H1 (cell line): Measurements from ENCODE around the gene INPP5E. TPM values are rescaled to one million over a fixed set of nuclear protein-coding genes. Genes with fewer than 3 reads are reported as not detected.

ENCODE experiments used
- CTCF ChIA-PET: fragments of 300-600 bp; sonication (Branson Sonifier 250); formaldehyde crosslinking; loops from one replicate; lab custom pipeline; 2021; ENCODE audit not compliant: partially characterized antibody; lab: Charles Lee
- POLR2A ChIA-PET: fragments of 300-600 bp; sonication (Branson Sonifier 250); formaldehyde crosslinking; loops from one replicate; lab custom pipeline; 2021; ENCODE audit warnings: inconsistent platforms; ENCODE audit not compliant: partially characterized antibody; lab: Charles Lee
- DNase-seq, 2 experiments: peaks; one replicate each; pipeline versions ENCODE4 v3.0.0 to v3.0.0-alpha.2; 2010 to 2022; ENCODE audit warnings: low spot score in 2 of 2, low read depth in 1 of 2, mixed read lengths in 1 of 2
- FAIRE-seq: peaks from 2 replicates; lab custom pipeline; 2011; peaks lifted over from hg19 to GRCh38; lab: Jason Lieb, UNC
- H2AFZ ChIP-seq: 2 replicates; pipeline ENCODE4 v1.8.1; 2012; ENCODE audit warnings: low read length, inconsistent platforms
- H2AK5ac ChIP-seq: 2 replicates; pipeline ENCODE4 v1.6.1; 2013; ENCODE audit warnings: low read depth, low read length
- H2BK120ac ChIP-seq: replicated peaks from 2 replicates; pipeline ENCODE3; 2013; ENCODE audit warnings: low read depth, low read length, inconsistent platforms
- H2BK12ac ChIP-seq: 2 replicates; pipeline ENCODE4 v1.6.1; 2013; ENCODE audit warnings: low read depth, low read length
- H2BK15ac ChIP-seq: 2 replicates; pipeline ENCODE4 v1.6.1; 2013; ENCODE audit warnings: low read length
- H2BK20ac ChIP-seq: 2 replicates; pipeline ENCODE4 v1.6.1; 2013; ENCODE audit warnings: low read length
- H2BK5ac ChIP-seq: 2 replicates; pipeline ENCODE4 v1.6.1; 2013; ENCODE audit warnings: low read depth, low read length
- H3K14ac ChIP-seq: 2 replicates; pipeline ENCODE4 v1.6.1; 2013; ENCODE audit warnings: inconsistent platforms; ENCODE audit not compliant: insufficient read length
- H3K18ac ChIP-seq: 2 replicates; pipeline ENCODE4 v1.6.1; 2013; ENCODE audit warnings: low read length; ENCODE audit errors: extremely low read depth
- H3K23ac ChIP-seq: 2 replicates; pipeline ENCODE4 v1.6.1; 2013; ENCODE audit warnings: inconsistent platforms; ENCODE audit not compliant: insufficient read length
- H3K23me2 ChIP-seq: 2 replicates; pipeline ENCODE4 v1.6.1; 2013; ENCODE audit warnings: low read depth, low read length
- H3K27ac ChIP-seq: 2 replicates; pipeline ENCODE4 v1.6.1; 2011; ENCODE audit warnings: low read depth, low read length, inconsistent platforms
- H3K27me3 ChIP-seq, 4 experiments: replicated peaks in 1 of 4; 1 replicate in 1 of 4; 2 replicates in 3 of 4; pipeline versions ENCODE4 v1.6.1 to v1.8.1; 2011 to 2013; ENCODE audit warnings: low read length in 3 of 4, mild to moderate bottlenecking in 3 of 4, inconsistent platforms in 2 of 4, mixed read lengths in 2 of 4, moderate library complexity in 1 of 4; ENCODE audit not compliant: control insufficient read depth in 3 of 4, insufficient read depth in 3 of 4; ENCODE audit errors: extremely low read depth in 1 of 4
- H3K36me3 ChIP-seq, 4 experiments: 2 replicates each; pipeline versions ENCODE4 v1.6.1 to v1.8.1; 2011 to 2013; ENCODE audit warnings: mild to moderate bottlenecking in 4 of 4, low read length in 3 of 4, moderate library complexity in 2 of 4, control low read depth in 1 of 4, inconsistent platforms in 1 of 4; ENCODE audit not compliant: insufficient read depth in 4 of 4, control insufficient read depth in 2 of 4
- H3K4ac ChIP-seq: replicated peaks from 2 replicates; pipeline ENCODE3; 2013; ENCODE audit warnings: low read length, low read depth, mixed read lengths, inconsistent platforms; ENCODE audit not compliant: insufficient read length
- H3K4me1 ChIP-seq, 4 experiments: replicated peaks in 1 of 4; 1 replicate in 1 of 4; 2 replicates in 3 of 4; pipeline versions ENCODE4 v1.6.1 to v1.8.1; 2011 to 2013; ENCODE audit warnings: low read length in 3 of 4, inconsistent platforms in 2 of 4, mixed read lengths in 1 of 4; ENCODE audit not compliant: insufficient read depth in 4 of 4, control insufficient read depth in 3 of 4
- H3K4me2 ChIP-seq, 2 experiments: 2 replicates each; pipeline versions ENCODE4 v1.6.1 to v1.8.1; 2011 to 2013; ENCODE audit warnings: low read depth in 2 of 2, low read length in 2 of 2, control low read depth in 1 of 2, inconsistent platforms in 1 of 2, mild to moderate bottlenecking in 1 of 2; ENCODE audit not compliant: insufficient read depth in 1 of 2
- H3K4me3 ChIP-seq, 4 experiments: fragments of 200-600, 300-600 bp in 1 of 4; sonication (generic), shearing (Covaris generic), sonication (Bioruptor Twin) in 1 of 4; 2 replicates each; pipeline versions ENCODE4 v1.5.1 to v1.8.1; 2011 to 2016; ENCODE audit warnings: low read length in 4 of 4, low read depth in 3 of 4, control low read depth in 2 of 4, inconsistent platforms in 2 of 4, mild to moderate bottlenecking in 2 of 4, mixed read lengths in 1 of 4, moderate library complexity in 1 of 4; ENCODE audit not compliant: insufficient read depth in 2 of 4; ENCODE audit errors: extremely low read depth in 1 of 4
- H3K56ac ChIP-seq: replicated peaks from 2 replicates; pipeline ENCODE3; 2013; ENCODE audit warnings: low read depth, mild to moderate bottlenecking, mixed read lengths, low read length, inconsistent platforms; ENCODE audit not compliant: insufficient read length
- H3K79me1 ChIP-seq: 2 replicates; pipeline ENCODE4 v1.6.1; 2013; ENCODE audit warnings: low read depth, low read length, control low read depth
- H3K79me2 ChIP-seq, 2 experiments: 2 replicates each; pipeline versions ENCODE4 v1.6.1 to v1.8.1; 2012 to 2013; ENCODE audit warnings: low read length in 2 of 2, mild to moderate bottlenecking in 2 of 2, inconsistent platforms in 1 of 2; ENCODE audit not compliant: insufficient read depth in 2 of 2, control insufficient read depth in 1 of 2
- H3K9ac ChIP-seq, 4 experiments: replicated peaks in 1 of 4; 1 replicate in 1 of 4; 2 replicates in 3 of 4; pipeline versions ENCODE4 v1.6.1 to v1.8.1; 2011 to 2013; ENCODE audit warnings: low read depth in 3 of 4, low read length in 3 of 4, control low read depth in 2 of 4, mild to moderate bottlenecking in 2 of 4, moderate library complexity in 2 of 4, inconsistent platforms in 1 of 4; ENCODE audit errors: extremely low read depth in 1 of 4
- H3K9me3 ChIP-seq, 2 experiments: 2 replicates each; pipeline versions ENCODE4 v1.6.1 to v1.8.1; 2012 to 2013; ENCODE audit warnings: mild to moderate bottlenecking in 2 of 2, moderate library complexity in 2 of 2, control low read depth in 1 of 2, inconsistent platforms in 1 of 2, low read depth in 1 of 2, low read length in 1 of 2, mixed read lengths in 1 of 2; ENCODE audit not compliant: insufficient read depth in 2 of 2
- H4K20me1 ChIP-seq, 2 experiments: replicated peaks in 1 of 2; 2 replicates each; pipeline versions ENCODE3 to v1.8.1; 2011 to 2013; ENCODE audit warnings: inconsistent platforms in 2 of 2, low read length in 2 of 2, mild to moderate bottlenecking in 1 of 2; ENCODE audit not compliant: insufficient read depth in 2 of 2, control insufficient read depth in 1 of 2
- H4K5ac ChIP-seq: 2 replicates; pipeline ENCODE4 v1.6.1; 2013; ENCODE audit warnings: low read length, low read depth, mixed read lengths, inconsistent platforms; ENCODE audit not compliant: insufficient read length
- H4K8ac ChIP-seq: 2 replicates; pipeline ENCODE4 v1.8.0; 2013; ENCODE audit warnings: mild to moderate bottlenecking, moderate library complexity, low read length, inconsistent platforms; ENCODE audit not compliant: insufficient read depth; ENCODE audit errors: extremely low read depth
- H4K91ac ChIP-seq: replicated peaks from 2 replicates; pipeline ENCODE3; 2013; ENCODE audit warnings: low read length, mixed read lengths, inconsistent platforms; ENCODE audit not compliant: insufficient read length
- SIN3A ChIP-seq, 2 experiments: IDR thresholded peaks in 1 of 2; conservative IDR thresholded peaks in 1 of 2; 2 replicates each; pipeline ENCODE4 v1.6.1; 2011 to 2012; ENCODE audit warnings: low read length in 2 of 2, improper control_type of control experiment in 1 of 2, low read depth in 1 of 2, mild to moderate bottlenecking in 1 of 2
- WGBS, 2 experiments: shearing (Covaris generic) in 1 of 2; methylation state at CpG; one replicate each; pipeline versions ENCODE4 v1.1.6 to v1.1.7; 2013 to 2015; ENCODE audit warnings: low lambda C conversion rate in 2 of 2, mixed read lengths in 2 of 2, inconsistent platforms in 1 of 2, low coverage in 1 of 2, missing lambda C conversion rate in 1 of 2; ENCODE audit not compliant: insufficient replicate concordance in 2 of 2, insufficient coverage in 1 of 2, insufficient read length in 1 of 2; ENCODE audit errors: extremely low coverage in 1 of 2, missing lambda C conversion rate in 1 of 2; 5-methylcytosine and 5-hydroxymethylcytosine counted together
- polyA plus RNA-seq, 7 experiments: library from polyadenylated mRNA; depleted of rRNA in 3 of 7; stranded (reverse) in 5 of 7; unstranded in 2 of 7; fragments of >200 nt in 5 of 7; fragments of 200-250 nt in 2 of 7; gene quantifications; 1 replicate in 5 of 7; 2 replicates in 1 of 7; 4 replicates in 1 of 7; pipeline versions ENCODE4 v1.2.1 to v1.2.3, GENCODE V29; 2011 to 2013; ENCODE audit warnings: missing spikeins in 2 of 7, mixed read lengths in 2 of 7
- total RNA-seq: library from RNA; stranded (reverse); fragmentation: NEBNext Ultra II Directional; extraction: Animal tissue kit (Norgen Biotek cat#: 25700); gene quantifications from 2 replicates; pipeline ENCODE4 v1.2.1, GENCODE V29; 2021

INPP5E gene
- total and polyA plus RNA-seq, 2 of the 8 experiments (the other 6 are each of a cell fraction or from before 2014, with no cell fraction given) = 8.7 to 11.3 TPM

- Histone ChIP-seq H3K18ac (no peak overlapping the region), H3K14ac (no peak overlapping the region), H3K56ac (no peak overlapping the region), H3K79me1 (no peaks in the 10 kb centered on the region; the same call in 1 of the 2 replicates), H2BK120ac (no peak overlapping the region), H3K9ac (no peak overlapping the region), H4K8ac (peak overlapping the region; percentile 68; the same call in 1 of the 2 replicates), H2BK12ac (no peak overlapping the region), H2BK5ac (no peak overlapping the region), H2BK15ac (no peak overlapping the region), H3K23me2 (no peaks in the 10 kb centered on the region), H3K4me2 (no peak overlapping the region), H3K79me2 (no peaks in the 10 kb centered on the region), H3K9me3 (no peaks in the 10 kb centered on the region), H3K4ac (no peak overlapping the region), H3K27ac (no peak overlapping the region), H4K5ac (no peak overlapping the region), H2AFZ (no peak overlapping the region), H3K27me3 (no peaks in the 10 kb centered on the region), H3K4me1 (no peaks in the 10 kb centered on the region), H3K4me3 (no peak overlapping the region), H3K23ac (no peak overlapping the region), H3K36me3 (peaks cover 6 to 66% (median 35%) of the 10 kb centered on the region in 4 experiments; a peak in 7 of 8 replicates), H2AK5ac (no peak overlapping the region), H4K20me1 (peaks cover 2 to 11% of the 10 kb centered on the region in 2 experiments), H2BK20ac (no peak overlapping the region), H4K91ac (no peak overlapping the region)
- DNase-seq (no peak), FAIRE-seq (no peak)
- POLR2A ChIA-PET = interaction anchor here (1.5 to 14.0 kb wide), 6 partner anchors 9 to 57 kb away, joined by 3 to 139 read pairs (median 10); partner anchors contain the start of genes CARD9, INPP5E and SNAPC4
- CTCF ChIA-PET = interaction anchor here (0.7 to 2.4 kb wide), 4 partner anchors 14 to 60 kb away, joined by 3 to 10 read pairs (median 4); partner anchors contain the start of gene DNLZ
- WGBS, 2 experiments = 86% methylated on average over 24 of the region's 25 CpGs; no CpG with 5 or more reads in 1 of the 2 experiments
- TF ChIP-seq SIN3A (conservative IDR thresholded peaks at IDR 0.05 in 1 of 2, IDR thresholded peaks at IDR 0.05 in 1 of 2; ENCODE audit: low read depth in 1 of 2, low read length in 2 of 2) = no peak
Observed at GRCh38 chr9:136381966-136382513, 57.6 kb downstream of the INPP5E start.
